Esophagus muscularis mucosa (tissue), 4 donors: ENCODE data around the gene EPB41L5. TPM values are rescaled to one million over a fixed set of nuclear protein-coding genes. Genes with fewer than 3 reads are reported as not detected.
A peak's percentile ranks its signal among the peaks of the same experiment; 100 is the strongest.
"Not testable (repeated sequence)": the region's sequence is repeated elsewhere in the genome, so short reads cannot be mapped to it uniquely, and the experiment has no call there.

ENCODE experiments used
- DNase-seq: peaks from one replicate; pipeline ENCODE4 v3.0.0-alpha.2; 2017; ENCODE audit errors: extremely low spot score
- H3K27ac ChIP-seq, 4 donors: fragments of 200-600 bp; sonication (generic); replicated peaks in 1 of 4; 1 replicate in 3 of 4; 2 replicates in 1 of 4; pipeline ENCODE4 v1.5.1; 2016 to 2019; ENCODE audit warnings: mild to moderate bottlenecking in 1 of 4
- H3K27me3 ChIP-seq, 4 donors: fragments of 200-600 bp; sonication (generic); one replicate each; pipeline versions ENCODE4 v1.5.1 to v1.6.0; 2016 to 2019
- H3K36me3 ChIP-seq, 4 donors: fragments of 200-600 bp; sonication (generic); one replicate each; pipeline ENCODE4 v1.5.1; 2016 to 2019
- H3K4me1 ChIP-seq, 4 donors: fragments of 200-600 bp; sonication (generic); one replicate each; pipeline ENCODE4 v1.5.1; 2016 to 2019
- H3K4me3 ChIP-seq, 4 donors: fragments of 200-600 bp; sonication (generic); 1 replicate in 2 of 4; 2 replicates in 2 of 4; pipeline ENCODE4 v1.5.1; 2016 to 2019; ENCODE audit warnings: mild to moderate bottlenecking in 4 of 4, moderate library complexity in 1 of 4
- H3K9me3 ChIP-seq, 4 donors: fragments of 200-600 bp; sonication (generic); 1 replicate in 3 of 4; 2 replicates in 1 of 4; pipeline ENCODE4 v1.5.1; 2016 to 2019
- EP300 ChIP-seq: sonication (generic); formaldehyde crosslinking; IDR thresholded peaks from one replicate; pipeline ENCODE4 v1.6.1; 2017; ENCODE audit warnings: antibody characterized with exemption
- POLR2A ChIP-seq: fragments of 450-650 bp; IDR thresholded peaks from one replicate; pipeline ENCODE4 v1.6.1; 2017; ENCODE audit warnings: antibody characterized with exemption, moderate library complexity, mild to moderate bottlenecking, low read depth
- POLR2AphosphoS5 ChIP-seq, 2 donors: sonication (generic); formaldehyde crosslinking; IDR thresholded peaks; one replicate each; pipeline ENCODE4 v1.6.1; 2017; ENCODE audit warnings: antibody characterized with exemption in 2 of 2
- WGBS: methylation state at CpG from one replicate; pipeline ENCODE4 v1.1.5; 2018; 5-methylcytosine and 5-hydroxymethylcytosine counted together
- intact Hi-C: fragments of 100-400 bp; cut with DNase I; formaldehyde crosslinking; loops from one replicate; pipeline ENCODE4 v1.15.1; 2023
- total RNA-seq, 4 donors: library from RNA; depleted of rRNA; stranded (reverse); fragments of >200 nt; gene quantifications; one replicate each; pipeline versions ENCODE4 v1.1.0 to v1.2.1, GENCODE V29; 2016
- TF ChIP-seq, protein P1 (sequence below), 3 experiments: fragments of 200-600 bp in 2 of 3; fragments of 450-650 bp in 1 of 3; sonication (generic) in 2 of 3; IDR thresholded peaks; one replicate each; pipeline ENCODE4 v1.5.1; 2017 to 2019; ENCODE audit warnings: antibody characterized with exemption in 3 of 3, mild to moderate bottlenecking in 2 of 3, moderate library complexity in 1 of 3

Gene EPB41L5
- total RNA-seq, 4 donors from 2014 or later = 16.0 to 30.3 (median 21.6) TPM

DNA sequence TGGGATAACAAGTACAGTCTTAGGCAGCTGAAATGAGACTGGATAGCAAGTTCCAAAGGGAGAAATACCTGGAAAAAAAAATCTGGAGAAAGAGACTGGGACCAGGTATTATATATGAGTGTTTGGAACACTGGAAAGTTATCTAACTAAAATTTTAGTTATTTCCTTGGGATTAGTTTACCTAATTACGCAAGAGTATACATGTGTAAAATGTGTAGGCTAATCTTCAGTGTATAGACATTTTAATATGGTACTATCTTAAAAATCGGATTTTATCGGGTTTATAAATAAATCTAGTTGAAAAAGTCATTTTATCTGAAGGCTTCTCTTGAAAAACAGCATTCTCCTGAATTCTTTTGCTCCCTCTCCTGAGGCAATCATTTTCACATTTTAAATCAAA lies 3.9 kb downstream of the EPB41L5 start:
- Histone ChIP-seq H3K4me3 (no peak overlapping the region), H3K27ac (no peak overlapping the region), H3K4me1 (peaks cover 7 to 25% (median 17%) of the 10 kb centered on the region in 4 donors), H3K9me3 (no peaks in the 10 kb centered on the region), H3K27me3 (no peaks in the 10 kb centered on the region), H3K36me3 (peaks cover 0 to 3% (median 0%) of the 10 kb centered on the region in 4 donors)
- DNase-seq = no peak
- intact Hi-C loops = loop anchor here (10.0 kb wide), 2 partner anchors 208 to 252 kb away; partner anchors contain the start of gene TMEM185B
- no peak for TF ChIP-seq POLR2AphosphoS5 (IDR thresholded peaks at IDR 0.05)
- no peak for TF ChIP-seq POLR2A
- TF ChIP-seq EP300 = no peak
- TF ChIP-seq, protein P1, sequence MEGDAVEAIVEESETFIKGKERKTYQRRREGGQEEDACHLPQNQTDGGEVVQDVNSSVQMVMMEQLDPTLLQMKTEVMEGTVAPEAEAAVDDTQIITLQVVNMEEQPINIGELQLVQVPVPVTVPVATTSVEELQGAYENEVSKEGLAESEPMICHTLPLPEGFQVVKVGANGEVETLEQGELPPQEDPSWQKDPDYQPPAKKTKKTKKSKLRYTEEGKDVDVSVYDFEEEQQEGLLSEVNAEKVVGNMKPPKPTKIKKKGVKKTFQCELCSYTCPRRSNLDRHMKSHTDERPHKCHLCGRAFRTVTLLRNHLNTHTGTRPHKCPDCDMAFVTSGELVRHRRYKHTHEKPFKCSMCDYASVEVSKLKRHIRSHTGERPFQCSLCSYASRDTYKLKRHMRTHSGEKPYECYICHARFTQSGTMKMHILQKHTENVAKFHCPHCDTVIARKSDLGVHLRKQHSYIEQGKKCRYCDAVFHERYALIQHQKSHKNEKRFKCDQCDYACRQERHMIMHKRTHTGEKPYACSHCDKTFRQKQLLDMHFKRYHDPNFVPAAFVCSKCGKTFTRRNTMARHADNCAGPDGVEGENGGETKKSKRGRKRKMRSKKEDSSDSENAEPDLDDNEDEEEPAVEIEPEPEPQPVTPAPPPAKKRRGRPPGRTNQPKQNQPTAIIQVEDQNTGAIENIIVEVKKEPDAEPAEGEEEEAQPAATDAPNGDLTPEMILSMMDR (IDR thresholded peaks at IDR 0.05) = no peak
- 92% methylated on average over 3 of the region's 3 CpGs for WGBS

DNA sequence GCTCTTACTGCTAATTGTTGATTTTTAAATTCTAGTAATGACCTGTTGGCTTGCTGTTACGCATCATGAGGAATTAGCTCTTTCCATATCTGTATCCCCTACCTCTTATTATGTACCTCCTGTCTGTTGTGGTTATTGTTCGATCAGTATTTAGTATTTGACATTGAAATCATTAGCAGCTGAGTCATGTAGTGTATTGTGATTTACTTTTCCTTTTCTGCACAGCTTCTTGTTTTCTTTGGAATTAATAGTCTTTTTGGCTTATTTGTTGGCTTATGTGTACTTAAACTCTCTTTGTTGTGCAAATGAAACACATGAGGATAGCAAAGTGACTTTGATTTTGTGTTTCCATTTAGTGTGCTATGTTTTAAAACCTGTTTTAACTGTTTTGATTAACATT lies 4.3 kb downstream of the EPB41L5 start:
- no peak overlapping the region for H3K4me3 ChIP-seq
- TF ChIP-seq, protein P1 (IDR thresholded peaks at IDR 0.05) = no peak
- TF ChIP-seq EP300 (no peak), POLR2AphosphoS5 (IDR thresholded peaks at IDR 0.05) (no peak), POLR2A (no peak)
- intact Hi-C loops = loop anchor here (10.0 kb wide), 2 partner anchors 208 to 252 kb away; partner anchors contain the start of gene TMEM185B
- no peak overlapping the region for H3K27ac ChIP-seq
- peaks cover 0 to 3% (median 0%) of the 10 kb centered on the region in 4 donors for H3K36me3 ChIP-seq
- H3K27me3 ChIP-seq = no peaks in the 10 kb centered on the region
- no peaks in the 10 kb centered on the region for H3K9me3 ChIP-seq
- no peak for DNase-seq
- peaks cover 3 to 20% (median 13%) of the 10 kb centered on the region in 4 donors for H3K4me1 ChIP-seq
- 94% methylated on average over 2 of the region's 2 CpGs for WGBS

DNA sequence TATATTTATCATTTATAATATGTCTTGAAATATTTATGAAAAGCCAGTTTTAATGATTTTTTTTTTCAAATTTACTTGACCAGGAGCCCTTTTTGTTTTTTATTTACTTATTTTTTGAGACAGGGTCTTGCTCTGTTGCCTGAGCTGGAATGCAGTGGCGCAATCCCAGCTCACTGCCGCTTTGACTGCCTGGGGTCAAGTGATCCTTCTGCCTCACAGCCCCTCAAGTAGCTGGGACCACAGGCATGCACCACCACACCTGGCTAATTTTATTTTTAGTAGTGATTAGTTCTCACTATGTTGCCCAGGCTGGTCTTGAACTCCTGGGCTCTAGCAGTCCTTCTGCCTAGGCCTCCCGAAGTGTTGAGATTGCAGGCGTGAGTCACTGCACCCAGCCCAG lies 5.7 kb downstream of the EPB41L5 start:
- no peak overlapping the region for H3K4me3 ChIP-seq
- no peak overlapping the region for H3K27ac ChIP-seq
- 94% methylated on average over 4 of the region's 4 CpGs for WGBS
- no peak for DNase-seq
- H3K27me3 ChIP-seq = no peaks in the 10 kb centered on the region
- intact Hi-C loops = loop anchor here (10.0 kb wide), 2 partner anchors 206 to 254 kb away; partner anchors contain the start of gene TMEM185B
- peaks cover 0 to 3% (median 0%) of the 10 kb centered on the region in 4 donors for H3K36me3 ChIP-seq
- H3K9me3 ChIP-seq = no peaks in the 10 kb centered on the region
- H3K4me1 ChIP-seq = peaks cover 0 to 16% (median 10%) of the 10 kb centered on the region in 4 donors
- TF ChIP-seq POLR2AphosphoS5 (IDR thresholded peaks at IDR 0.05) (no peak), POLR2A (no peak)

DNA sequence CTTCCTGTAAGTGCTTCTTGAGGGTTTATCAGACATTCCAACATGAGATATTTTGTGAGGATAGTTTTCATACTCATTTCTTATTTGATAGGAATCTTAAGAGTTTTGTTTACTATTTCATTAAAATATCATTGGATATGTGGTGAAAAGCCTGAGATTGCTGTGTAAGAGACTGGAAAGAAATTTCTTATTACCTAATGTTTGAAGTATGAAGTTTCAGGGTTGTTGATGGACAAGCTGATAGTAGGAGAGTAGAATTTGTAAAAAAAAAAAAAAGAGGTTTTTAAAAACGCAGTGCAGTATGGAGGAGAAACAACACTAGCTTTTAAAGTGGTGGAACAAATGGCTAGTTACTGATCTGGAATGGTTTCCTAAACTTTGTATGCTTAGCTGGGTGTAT lies 7.7 kb downstream of the EPB41L5 start:
- Histone ChIP-seq H3K4me1 (no peaks in the 10 kb centered on the region), H3K36me3 (peaks cover 0 to 3% (median 0%) of the 10 kb centered on the region in 4 donors), H3K4me3 (no peak overlapping the region), H3K27ac (no peak overlapping the region), H3K9me3 (no peaks in the 10 kb centered on the region), H3K27me3 (no peaks in the 10 kb centered on the region)
- intact Hi-C loops = no loop called here
- TF ChIP-seq, protein P1 (IDR thresholded peaks at IDR 0.05) = no peak
- TF ChIP-seq POLR2AphosphoS5 (IDR thresholded peaks at IDR 0.05) (no peak), POLR2A (no peak), EP300 (no peak)
- DNase-seq = no peak
- WGBS = 74% methylated on average over 1 of the region's 1 CpG

DNA sequence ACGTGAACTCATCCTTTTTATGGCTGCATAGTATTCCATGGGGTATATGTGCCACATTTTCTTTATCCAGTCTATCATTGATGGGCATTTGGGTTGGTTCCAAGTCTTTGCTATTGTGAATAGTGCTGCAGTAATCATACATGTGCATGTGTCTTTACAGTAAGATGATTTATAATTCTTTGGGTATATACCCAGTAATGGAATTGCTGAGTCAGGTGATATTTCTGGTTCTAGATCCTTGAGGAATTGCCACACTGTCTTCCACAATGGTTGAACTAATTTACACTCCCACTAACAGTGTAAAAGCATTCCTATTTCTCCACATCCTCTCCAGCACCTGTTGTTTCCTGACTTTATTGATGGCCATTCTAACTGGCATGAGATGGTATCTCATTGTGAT lies 9.6 kb downstream of the EPB41L5 start:
- H3K9me3 ChIP-seq, intact Hi-C loops, H3K36me3 ChIP-seq, H3K4me1 ChIP-seq, H3K4me3 ChIP-seq, DNase-seq, H3K27me3 ChIP-seq, H3K27ac ChIP-seq: not testable (repeated sequence)
- WGBS = 100% methylated on average over 1 of the region's 1 CpG

DNA sequence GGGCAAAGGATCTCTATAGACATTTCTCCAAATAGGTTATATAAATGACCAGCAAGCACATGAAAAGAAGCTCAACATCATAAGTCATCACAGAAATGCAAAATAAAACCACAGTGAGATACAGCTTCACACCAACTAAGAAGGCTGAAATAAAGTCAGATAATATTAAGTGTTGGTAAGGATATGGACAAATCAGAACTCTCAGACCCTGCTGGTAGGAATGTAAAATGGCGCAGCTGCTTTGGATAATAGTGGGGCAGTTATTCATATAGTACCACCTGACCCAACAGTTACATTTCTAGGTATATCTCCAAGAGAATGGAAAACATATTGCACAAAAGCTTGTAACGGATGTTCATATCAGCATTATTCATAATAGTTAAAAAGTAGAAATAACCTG lies 14.0 kb downstream of the EPB41L5 start:
- 96% methylated on average over 2 of the region's 2 CpGs for WGBS

More for the DNA sequence above, 14.0 kb downstream of the EPB41L5 start:
- H3K4me3 ChIP-seq = no peak overlapping the region
- H3K9me3 ChIP-seq = no peaks in the 10 kb centered on the region
- TF ChIP-seq EP300 = no peak
- no peak for TF ChIP-seq POLR2AphosphoS5 (IDR thresholded peaks at IDR 0.05)
- TF ChIP-seq, protein P1 (IDR thresholded peaks at IDR 0.05) = peak in 1 of 3 experiments; percentile 12
- TF ChIP-seq POLR2A = no peak
- no peak for DNase-seq
- no peaks in the 10 kb centered on the region for H3K36me3 ChIP-seq
- no peaks in the 10 kb centered on the region for H3K27me3 ChIP-seq
- intact Hi-C loops = no loop called here
- H3K27ac ChIP-seq = no peak overlapping the region
- H3K4me1 ChIP-seq = peaks cover 0 to under 1% (median 0%) of the 10 kb centered on the region in 4 donors
